ENCODE data around the gene RAD21L1.

DNA sequence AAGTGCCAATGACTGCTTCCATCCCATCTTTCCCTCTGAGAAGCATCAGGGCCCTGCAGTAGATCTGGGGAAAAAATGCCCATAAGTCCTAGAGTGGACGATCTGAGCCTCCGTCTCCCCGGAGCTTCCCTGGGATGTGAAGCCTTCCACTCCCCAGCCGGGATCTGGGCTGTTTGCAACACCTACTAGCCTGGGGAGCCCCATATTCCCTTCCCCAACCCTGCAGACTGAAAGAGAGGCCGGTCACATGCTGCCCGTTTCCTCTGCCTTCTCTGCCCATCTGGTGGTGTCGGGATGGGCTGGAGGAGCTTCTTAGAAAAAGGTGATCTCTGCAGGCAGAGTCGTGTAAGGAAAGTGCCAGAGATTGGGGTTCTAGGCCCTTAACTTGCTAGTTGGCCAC is 41.3 kb downstream of the RAD21L1 start:
- no peak for TF ChIP-seq SUZ12 (IDR thresholded peaks at IDR 0.05)
- no peak for TF ChIP-seq FOXA1 (IDR thresholded peaks at IDR 0.05)
